ENCODE measurements around the gene CLEC4M. TPM values are rescaled to one million over a fixed set of nuclear protein-coding genes. Genes with fewer than 3 reads are reported as not detected.
"Not testable (repeated sequence)": the region's sequence is repeated elsewhere in the genome, so short reads cannot be mapped to it uniquely, and the experiment has no call there.

Gene CLEC4M
- total RNA-seq, 1 donor from 2014 or later = 4.8 TPM

- Histone ChIP-seq H3K4me1 (no peaks in the 10 kb centered on the region), H3K27me3 (peaks cover 36% of the 10 kb centered on the region), H3K36me3 (no peaks in the 10 kb centered on the region), H3K4me3 (no peak overlapping the region), H3K27ac (no peak overlapping the region), H3K9me3 (no peaks in the 10 kb centered on the region)
- TF ChIP-seq CTCF (IDR thresholded peaks at IDR 0.05) = no peak
- ATAC-seq (peak; percentile 45), DNase-seq (no peak)
- intact Hi-C loops (cut with DNase I) = no loop called here
These were observed 26.4 kb downstream of the CLEC4M start for GRCh38 chr19:7789447-7789846.

GRCh38 chr19:7790416-7790815, 27.4 kb downstream of the CLEC4M start:
- DNase-seq (no peak), ATAC-seq (no peak)
- H3K27me3 ChIP-seq = peaks cover 36% of the 10 kb centered on the region
- H3K36me3 ChIP-seq = no peaks in the 10 kb centered on the region
- intact Hi-C loops (cut with DNase I) = no loop called here
- H3K4me1 ChIP-seq = no peaks in the 10 kb centered on the region
- H3K9me3 ChIP-seq = no peaks in the 10 kb centered on the region
- no peak overlapping the region for H3K4me3 ChIP-seq
- TF ChIP-seq CTCF (IDR thresholded peaks at IDR 0.05) = no peak
- H3K27ac ChIP-seq = no peak overlapping the region

GRCh38 chr19:7792281-7792680, 29.2 kb downstream of the CLEC4M start:
- TF ChIP-seq CTCF (IDR thresholded peaks at IDR 0.05) = no peak
- ATAC-seq = no peak
- no peak for DNase-seq
- intact Hi-C loops (cut with DNase I) = no loop called here
- no peaks in the 10 kb centered on the region for H3K4me1 ChIP-seq
- H3K36me3 ChIP-seq = no peaks in the 10 kb centered on the region
- H3K27me3 ChIP-seq = peaks cover 34% of the 10 kb centered on the region
- no peak overlapping the region for H3K4me3 ChIP-seq
- H3K27ac ChIP-seq = no peak overlapping the region
- no peaks in the 10 kb centered on the region for H3K9me3 ChIP-seq

- DNase-seq; H3K4me1 ChIP-seq; H3K36me3 ChIP-seq; ATAC-seq; H3K4me3 ChIP-seq; H3K27ac ChIP-seq; H3K9me3 ChIP-seq; intact Hi-C loops (cut with DNase I): not testable (repeated sequence)
- H3K27me3 ChIP-seq = peaks cover 30% of the 10 kb centered on the region
These were observed 29.7 kb downstream of the CLEC4M start for GRCh38 chr19:7792701-7793100.

- no peak for ATAC-seq
- Histone ChIP-seq H3K27ac (no peak overlapping the region), H3K27me3 (peaks cover 22% of the 10 kb centered on the region), H3K9me3 (no peaks in the 10 kb centered on the region), H3K4me1 (no peaks in the 10 kb centered on the region), H3K4me3 (no peak overlapping the region), H3K36me3 (no peaks in the 10 kb centered on the region)
- DNase-seq = no peak
- TF ChIP-seq CTCF (IDR thresholded peaks at IDR 0.05) = no peak
- intact Hi-C loops (cut with DNase I) = no loop called here
These were observed 30.4 kb downstream of the CLEC4M start for GRCh38 chr19:7793493-7793892.

GRCh38 chr19:7795555-7796161, 32.6 kb downstream of the CLEC4M start:
- no peaks in the 10 kb centered on the region for H3K9me3 ChIP-seq
- intact Hi-C loops (cut with DNase I) = no loop called here
- H3K36me3 ChIP-seq = no peaks in the 10 kb centered on the region
- H3K27ac ChIP-seq = no peak overlapping the region
- no peak for TF ChIP-seq CTCF (IDR thresholded peaks at IDR 0.05)
- H3K4me3 ChIP-seq = no peak overlapping the region
- DNase-seq = no peak
- ATAC-seq = no peak
- H3K27me3 ChIP-seq = peaks cover under 1% of the 10 kb centered on the region
- H3K4me1 ChIP-seq = no peaks in the 10 kb centered on the region
